Subcutaneous adipose tissue (tissue), 4 donors: ENCODE data around the gene COL18A1. TPM values are rescaled to one million over a fixed set of nuclear protein-coding genes. Genes with fewer than 3 reads are reported as not detected.

Experiments used
- CTCF ChIP-seq: fragments of 450-650 bp; IDR thresholded peaks from one replicate; pipeline ENCODE4 v1.5.1; 2016; ENCODE audit warnings: low read depth, mild to moderate bottlenecking, control low read depth, antibody characterized with exemption, moderate library complexity
- total RNA-seq, 4 donors: library from RNA; depleted of rRNA; stranded (reverse); fragments of >200 nt; gene quantifications; one replicate each; pipeline ENCODE4 v1.1.0, GENCODE V29; 2016

Gene COL18A1
- total RNA-seq, 4 donors from 2014 or later = 33.4 to 102 (median 66.7) TPM

GRCh38 chr21:45371081-45371480 is 33.9 kb upstream of the COL18A1 start:
- no peak for TF ChIP-seq CTCF

- TF ChIP-seq CTCF = no peak
These were observed 33.3 kb upstream of the COL18A1 start for GRCh38 chr21:45371655-45372054.

- no peak for TF ChIP-seq CTCF
These were observed 32.1 kb upstream of the COL18A1 start for GRCh38 chr21:45372732-45373355.

GRCh38 chr21:45373991-45374816 is 30.8 kb upstream of the COL18A1 start:
- no peak for TF ChIP-seq CTCF

- TF ChIP-seq CTCF = no peak
These were observed 30.0 kb upstream of the COL18A1 start for GRCh38 chr21:45374826-45375455.

- TF ChIP-seq CTCF = no peak
These were observed 28.3 kb upstream of the COL18A1 start for GRCh38 chr21:45376459-45377324.
